Astrocyte (in vitro differentiated cells and primary cell): Measurements from ENCODE around the gene RAPGEF2. TPM values are rescaled to one million over a fixed set of nuclear protein-coding genes. Genes with fewer than 3 reads are reported as not detected.

ENCODE experiments used
- DNase-seq: peaks from one replicate; pipeline ENCODE4 v3.0.0-alpha.2; 2010; ENCODE audit warnings: low read depth
- FAIRE-seq: peaks from 2 replicates; lab custom pipeline; 2011; peaks lifted over from hg19 to GRCh38; lab: Jason Lieb, UNC
- H2AFZ ChIP-seq: 2 replicates; pipeline ENCODE4 v1.6.0; 2012; ENCODE audit warnings: low read depth, low read length, inconsistent platforms
- H3K27ac ChIP-seq: 2 replicates; pipeline ENCODE4 v1.5.1; 2011; ENCODE audit warnings: low read depth, low read length, inconsistent platforms
- H3K27me3 ChIP-seq: 2 replicates; pipeline ENCODE4 v1.6.0; 2011; ENCODE audit warnings: low read length, inconsistent platforms; ENCODE audit not compliant: insufficient read depth
- H3K36me3 ChIP-seq: 2 replicates; pipeline ENCODE4 v1.5.1; 2011; ENCODE audit warnings: low read length, inconsistent platforms; ENCODE audit not compliant: insufficient read depth
- H3K4me1 ChIP-seq: 2 replicates; pipeline ENCODE4 v1.5.1; 2011; ENCODE audit warnings: low read length, inconsistent platforms; ENCODE audit not compliant: insufficient read depth
- H3K4me2 ChIP-seq: 2 replicates; pipeline ENCODE4 v1.6.0; 2012; ENCODE audit warnings: low read length, inconsistent platforms
- H3K4me3 ChIP-seq: 2 replicates; pipeline ENCODE4 v1.5.1; 2011; ENCODE audit warnings: low read depth, mild to moderate bottlenecking, low read length, inconsistent platforms; ENCODE audit not compliant: insufficient read depth
- H3K79me2 ChIP-seq: 2 replicates; pipeline ENCODE4 v1.6.0; 2012; ENCODE audit warnings: mild to moderate bottlenecking, low read length, inconsistent platforms; ENCODE audit not compliant: insufficient read depth
- H3K9ac ChIP-seq: 2 replicates; pipeline ENCODE4 v1.6.0; 2012; ENCODE audit warnings: mild to moderate bottlenecking, low read length, inconsistent platforms
- H3K9me3 ChIP-seq: 2 replicates; pipeline ENCODE4 v1.5.1; 2012; ENCODE audit warnings: low read depth, mild to moderate bottlenecking, low read length, inconsistent platforms; ENCODE audit not compliant: insufficient read depth
- H4K20me1 ChIP-seq: 2 replicates; pipeline ENCODE4 v1.6.0; 2012; ENCODE audit warnings: low read length, inconsistent platforms; ENCODE audit not compliant: insufficient read depth
- H3K27ac Mint-ChIP-seq: one replicate; pipeline ENCODE4 v1.8.0; 2021; ENCODE audit warnings: mild to moderate bottlenecking, mixed read lengths; ENCODE audit not compliant: unreplicated experiment
- H3K27me3 Mint-ChIP-seq: one replicate; pipeline ENCODE4 v1.8.0; 2021; ENCODE audit warnings: low read depth, mixed read lengths; ENCODE audit not compliant: unreplicated experiment
- H3K36me3 Mint-ChIP-seq: one replicate; pipeline ENCODE4 v1.8.0; 2021; ENCODE audit warnings: low read depth, mixed read lengths; ENCODE audit not compliant: unreplicated experiment
- H3K4me1 Mint-ChIP-seq: one replicate; pipeline ENCODE4 v1.8.0; 2021; ENCODE audit warnings: low read depth, mixed read lengths; ENCODE audit not compliant: unreplicated experiment
- H3K4me3 Mint-ChIP-seq: one replicate; pipeline ENCODE4 v1.8.0; 2021; ENCODE audit warnings: mild to moderate bottlenecking, moderate library complexity, mixed read lengths; ENCODE audit not compliant: unreplicated experiment
- H3K9me3 Mint-ChIP-seq: one replicate; pipeline ENCODE4 v1.8.0; 2021; ENCODE audit warnings: mild to moderate bottlenecking, mixed read lengths; ENCODE audit not compliant: unreplicated experiment
- CTCF ChIP-seq: IDR thresholded peaks from 2 replicates; pipeline ENCODE4 v1.5.1; 2011; ENCODE audit warnings: low read depth, mild to moderate bottlenecking, inconsistent platforms, low read length, moderate library complexity; ENCODE audit not compliant: insufficient read depth
- EZH2 ChIP-seq: IDR thresholded peaks from 2 replicates; pipeline ENCODE4 v1.6.1; 2012; ENCODE audit warnings: mild to moderate bottlenecking, low read length, inconsistent platforms; ENCODE audit not compliant: insufficient read depth
- total RNA-seq: library from RNA; stranded (reverse); gene quantifications from 2 replicates; pipeline ENCODE4 v1.2.1, GENCODE V29; 2021

The RAPGEF2 gene
- total RNA-seq, 1 donor from 2014 or later, result 59.0 TPM

- Mint-ChIP-seq H3K4me3 (no peak overlapping the region), H3K27ac (no peak overlapping the region), H3K4me1 (peaks cover 30% of the 10 kb centered on the region), H3K9me3 (no peaks in the 10 kb centered on the region), H3K27me3 (no peaks in the 10 kb centered on the region), H3K36me3 (peaks cover 13% of the 10 kb centered on the region)
- Histone ChIP-seq H3K79me2 (peaks cover 8% of the 10 kb centered on the region), H3K36me3 (no peaks in the 10 kb centered on the region), H3K27ac (no peak overlapping the region), H3K4me1 (peaks cover 13% of the 10 kb centered on the region), H4K20me1 (no peaks in the 10 kb centered on the region), H3K27me3 (no peaks in the 10 kb centered on the region), H3K4me3 (no peak overlapping the region), H3K4me2 (no peak overlapping the region), H2AFZ (no peak overlapping the region), H3K9me3 (no peaks in the 10 kb centered on the region), H3K9ac (no peak overlapping the region)
- TF ChIP-seq EZH2 (no peak), CTCF (no peak)
- DNase-seq, result peak; percentile 14
- FAIRE-seq, result no peak
Measured at GRCh38 chr4:159305129-159305528, 202.2 kb downstream of the RAPGEF2 start.

- Histone ChIP-seq H3K9me3 (no peaks in the 10 kb centered on the region), H3K27me3 (no peaks in the 10 kb centered on the region), H3K79me2 (peaks cover 12% of the 10 kb centered on the region), H3K4me3 (no peak overlapping the region), H2AFZ (no peak overlapping the region), H3K4me2 (peak overlapping the region; percentile 75), H4K20me1 (no peaks in the 10 kb centered on the region), H3K27ac (peak overlapping the region; percentile 68), H3K4me1 (peaks cover 13% of the 10 kb centered on the region), H3K9ac (peak overlapping the region; percentile 41), H3K36me3 (no peaks in the 10 kb centered on the region)
- TF ChIP-seq EZH2, result no peak
- no peaks in the 10 kb centered on the region for H3K9me3 Mint-ChIP-seq
- DNase-seq (no peak), FAIRE-seq (peak; percentile 37)
- peaks cover 34% of the 10 kb centered on the region for H3K4me1 Mint-ChIP-seq
- H3K27ac Mint-ChIP-seq, result peak overlapping the region; percentile 79
- H3K4me3 Mint-ChIP-seq, result no peak overlapping the region
- H3K27me3 Mint-ChIP-seq, result no peaks in the 10 kb centered on the region
- peaks cover 13% of the 10 kb centered on the region for H3K36me3 Mint-ChIP-seq
Measured at GRCh38 chr4:159307929-159308328, 205.1 kb downstream of the RAPGEF2 start.

GRCh38 chr4:159308566-159309340 lies 205.9 kb downstream of the RAPGEF2 start:
- Mint-ChIP-seq H3K4me1 (peaks cover 34% of the 10 kb centered on the region), H3K27ac (peak overlapping the region; percentile 89), H3K4me3 (no peak overlapping the region), H3K9me3 (no peaks in the 10 kb centered on the region), H3K27me3 (no peaks in the 10 kb centered on the region), H3K36me3 (peaks cover 13% of the 10 kb centered on the region)
- Histone ChIP-seq H2AFZ (no peak overlapping the region), H3K4me3 (no peak overlapping the region), H4K20me1 (no peaks in the 10 kb centered on the region), H3K4me1 (peaks cover 13% of the 10 kb centered on the region), H3K79me2 (peaks cover 12% of the 10 kb centered on the region), H3K9ac (peak overlapping the region; percentile 41), H3K9me3 (no peaks in the 10 kb centered on the region), H3K4me2 (peak overlapping the region; percentile 75), H3K27ac (peak overlapping the region; percentile 68), H3K36me3 (no peaks in the 10 kb centered on the region), H3K27me3 (no peaks in the 10 kb centered on the region)
- no peak for TF ChIP-seq EZH2
- TF ChIP-seq CTCF, result no peak
- FAIRE-seq, result peak; percentile 81
- peak; percentile 66 for DNase-seq
